HCT116 (cell line): ENCODE data around the gene PFN2.

ENCODE experiments used
- CBX3 ChIP-seq: IDR thresholded peaks from 2 replicates; pipeline ENCODE4 v1.6.1; 2012; ENCODE audit warnings: low read depth
- EGR1 ChIP-seq: IDR thresholded peaks from 2 replicates; pipeline ENCODE4 v1.6.1; 2012; ENCODE audit warnings: low read depth
- EZH2 ChIP-seq: fragments of 200-600 bp; sonication (generic); IDR thresholded peaks from 2 replicates; pipeline ENCODE4 v1.6.1; 2017; ENCODE audit warnings: antibody characterized with exemption, mixed run types
- EZH2phosphoT487 ChIP-seq: fragments of 200-600 bp; IDR thresholded peaks from 2 replicates; pipeline ENCODE4 v1.6.1; 2018; ENCODE audit warnings: antibody characterized with exemption, borderline replicate concordance
- POLR2A ChIP-seq: IDR thresholded peaks from 2 replicates; pipeline ENCODE4 v1.7.0; 2011; ENCODE audit warnings: borderline replicate concordance; ENCODE audit not compliant: insufficient read depth, insufficient read length; ENCODE audit errors: extremely low read depth
- SIN3A ChIP-seq: IDR thresholded peaks from 2 replicates; pipeline ENCODE4 v1.6.1; 2012; ENCODE audit warnings: low read depth
- TCF7L2 ChIP-seq: IDR thresholded peaks from 2 replicates; pipeline ENCODE4 v1.7.0; 2011; ENCODE audit warnings: borderline replicate concordance, inconsistent platforms; ENCODE audit not compliant: insufficient read depth, insufficient read length; ENCODE audit errors: extremely low read depth
- YY1 ChIP-seq: IDR thresholded peaks from 2 replicates; pipeline ENCODE4 v1.6.1; 2011; ENCODE audit warnings: low read length, low read depth, moderate library complexity, mild to moderate bottlenecking; ENCODE audit not compliant: insufficient replicate concordance; ENCODE audit errors: extremely low read depth
- ZFX ChIP-seq: fragments of 450-650 bp; IDR thresholded peaks from 2 replicates; pipeline ENCODE4 v1.6.1; 2017
- ZNF274 ChIP-seq: fragments of 200-500 bp; sonication (Bioruptor generic); IDR thresholded peaks from 2 replicates; pipeline ENCODE4 v1.6.1; 2014; ENCODE audit warnings: mild to moderate bottlenecking, low read depth, low read length, inconsistent platforms
- TF ChIP-seq, protein P1 (sequence below), 3 experiments: fragments of 200-600 bp in 1 of 3; sonication (generic) in 1 of 3; IDR thresholded peaks in 2 of 3; conservative IDR thresholded peaks in 1 of 3; 2 replicates each; pipeline ENCODE4 v1.5.1; 2012 to 2017; ENCODE audit warnings: low read depth in 2 of 3, low read length in 2 of 3, antibody characterized with exemption in 1 of 3, borderline replicate concordance in 1 of 3, control low read depth in 1 of 3, mild to moderate bottlenecking in 1 of 3, mixed read lengths in 1 of 3, mixed run types in 1 of 3, moderate library complexity in 1 of 3; ENCODE audit not compliant: insufficient read depth in 1 of 3
- TF ChIP-seq, protein P2 (sequence below): IDR thresholded peaks from 2 replicates; pipeline ENCODE4 v1.6.1; 2011; ENCODE audit warnings: mild to moderate bottlenecking, low read length, moderate library complexity; ENCODE audit not compliant: insufficient replicate concordance; ENCODE audit errors: extremely low read depth
- TF ChIP-seq, protein P3 (sequence below): IDR thresholded peaks from 2 replicates; pipeline ENCODE4 v1.6.1; 2012; ENCODE audit warnings: low read depth
- TF ChIP-seq, protein P4 (sequence below): IDR thresholded peaks from 2 replicates; pipeline ENCODE4 v1.6.1; 2012

DNA sequence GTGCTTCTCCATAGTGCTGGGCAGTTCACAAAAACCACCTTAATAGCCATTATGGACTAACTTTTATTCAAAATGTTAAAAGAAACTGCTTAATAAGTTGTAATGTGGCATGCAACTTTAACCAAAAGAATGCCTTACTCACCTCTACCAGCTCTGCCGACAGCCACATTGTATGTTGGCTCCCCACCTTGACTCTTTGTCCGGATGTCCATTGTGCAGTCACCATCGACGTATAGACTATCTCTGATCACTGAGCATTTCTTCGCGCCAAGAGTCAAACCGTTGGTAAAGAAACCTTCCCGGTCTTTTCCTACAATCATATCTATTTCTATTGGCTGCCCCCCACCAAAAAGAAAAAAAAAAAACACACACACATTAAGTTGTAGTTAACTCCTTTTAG lies 2.5 kb downstream of the PFN2 start:
- TF ChIP-seq CBX3 = no peak
- no peak for TF ChIP-seq POLR2A
- TF ChIP-seq EZH2phosphoT487 = no peak
- TF ChIP-seq, protein P1, sequence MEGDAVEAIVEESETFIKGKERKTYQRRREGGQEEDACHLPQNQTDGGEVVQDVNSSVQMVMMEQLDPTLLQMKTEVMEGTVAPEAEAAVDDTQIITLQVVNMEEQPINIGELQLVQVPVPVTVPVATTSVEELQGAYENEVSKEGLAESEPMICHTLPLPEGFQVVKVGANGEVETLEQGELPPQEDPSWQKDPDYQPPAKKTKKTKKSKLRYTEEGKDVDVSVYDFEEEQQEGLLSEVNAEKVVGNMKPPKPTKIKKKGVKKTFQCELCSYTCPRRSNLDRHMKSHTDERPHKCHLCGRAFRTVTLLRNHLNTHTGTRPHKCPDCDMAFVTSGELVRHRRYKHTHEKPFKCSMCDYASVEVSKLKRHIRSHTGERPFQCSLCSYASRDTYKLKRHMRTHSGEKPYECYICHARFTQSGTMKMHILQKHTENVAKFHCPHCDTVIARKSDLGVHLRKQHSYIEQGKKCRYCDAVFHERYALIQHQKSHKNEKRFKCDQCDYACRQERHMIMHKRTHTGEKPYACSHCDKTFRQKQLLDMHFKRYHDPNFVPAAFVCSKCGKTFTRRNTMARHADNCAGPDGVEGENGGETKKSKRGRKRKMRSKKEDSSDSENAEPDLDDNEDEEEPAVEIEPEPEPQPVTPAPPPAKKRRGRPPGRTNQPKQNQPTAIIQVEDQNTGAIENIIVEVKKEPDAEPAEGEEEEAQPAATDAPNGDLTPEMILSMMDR (IDR thresholded peaks at IDR 0.05 in 2 of 3, conservative IDR thresholded peaks at IDR 0.05 in 1 of 3; ENCODE audit: borderline replicate concordance in 1 of 3, insufficient read depth in 1 of 3, low read depth in 2 of 3, low read length in 2 of 3) = no peak
- no peak for TF ChIP-seq EGR1
- no peak for TF ChIP-seq ZNF274
- no peak for TF ChIP-seq EZH2
- TF ChIP-seq, protein P2, sequence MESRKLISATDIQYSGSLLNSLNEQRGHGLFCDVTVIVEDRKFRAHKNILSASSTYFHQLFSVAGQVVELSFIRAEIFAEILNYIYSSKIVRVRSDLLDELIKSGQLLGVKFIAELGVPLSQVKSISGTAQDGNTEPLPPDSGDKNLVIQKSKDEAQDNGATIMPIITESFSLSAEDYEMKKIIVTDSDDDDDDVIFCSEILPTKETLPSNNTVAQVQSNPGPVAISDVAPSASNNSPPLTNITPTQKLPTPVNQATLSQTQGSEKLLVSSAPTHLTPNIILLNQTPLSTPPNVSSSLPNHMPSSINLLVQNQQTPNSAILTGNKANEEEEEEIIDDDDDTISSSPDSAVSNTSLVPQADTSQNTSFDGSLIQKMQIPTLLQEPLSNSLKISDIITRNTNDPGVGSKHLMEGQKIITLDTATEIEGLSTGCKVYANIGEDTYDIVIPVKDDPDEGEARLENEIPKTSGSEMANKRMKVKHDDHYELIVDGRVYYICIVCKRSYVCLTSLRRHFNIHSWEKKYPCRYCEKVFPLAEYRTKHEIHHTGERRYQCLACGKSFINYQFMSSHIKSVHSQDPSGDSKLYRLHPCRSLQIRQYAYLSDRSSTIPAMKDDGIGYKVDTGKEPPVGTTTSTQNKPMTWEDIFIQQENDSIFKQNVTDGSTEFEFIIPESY = no peak
- TF ChIP-seq, protein P3, sequence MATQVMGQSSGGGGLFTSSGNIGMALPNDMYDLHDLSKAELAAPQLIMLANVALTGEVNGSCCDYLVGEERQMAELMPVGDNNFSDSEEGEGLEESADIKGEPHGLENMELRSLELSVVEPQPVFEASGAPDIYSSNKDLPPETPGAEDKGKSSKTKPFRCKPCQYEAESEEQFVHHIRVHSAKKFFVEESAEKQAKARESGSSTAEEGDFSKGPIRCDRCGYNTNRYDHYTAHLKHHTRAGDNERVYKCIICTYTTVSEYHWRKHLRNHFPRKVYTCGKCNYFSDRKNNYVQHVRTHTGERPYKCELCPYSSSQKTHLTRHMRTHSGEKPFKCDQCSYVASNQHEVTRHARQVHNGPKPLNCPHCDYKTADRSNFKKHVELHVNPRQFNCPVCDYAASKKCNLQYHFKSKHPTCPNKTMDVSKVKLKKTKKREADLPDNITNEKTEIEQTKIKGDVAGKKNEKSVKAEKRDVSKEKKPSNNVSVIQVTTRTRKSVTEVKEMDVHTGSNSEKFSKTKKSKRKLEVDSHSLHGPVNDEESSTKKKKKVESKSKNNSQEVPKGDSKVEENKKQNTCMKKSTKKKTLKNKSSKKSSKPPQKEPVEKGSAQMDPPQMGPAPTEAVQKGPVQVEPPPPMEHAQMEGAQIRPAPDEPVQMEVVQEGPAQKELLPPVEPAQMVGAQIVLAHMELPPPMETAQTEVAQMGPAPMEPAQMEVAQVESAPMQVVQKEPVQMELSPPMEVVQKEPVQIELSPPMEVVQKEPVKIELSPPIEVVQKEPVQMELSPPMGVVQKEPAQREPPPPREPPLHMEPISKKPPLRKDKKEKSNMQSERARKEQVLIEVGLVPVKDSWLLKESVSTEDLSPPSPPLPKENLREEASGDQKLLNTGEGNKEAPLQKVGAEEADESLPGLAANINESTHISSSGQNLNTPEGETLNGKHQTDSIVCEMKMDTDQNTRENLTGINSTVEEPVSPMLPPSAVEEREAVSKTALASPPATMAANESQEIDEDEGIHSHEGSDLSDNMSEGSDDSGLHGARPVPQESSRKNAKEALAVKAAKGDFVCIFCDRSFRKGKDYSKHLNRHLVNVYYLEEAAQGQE = no peak
- no peak for TF ChIP-seq TCF7L2
- TF ChIP-seq ZFX = no peak
- TF ChIP-seq YY1 = no peak
- TF ChIP-seq, protein P4, sequence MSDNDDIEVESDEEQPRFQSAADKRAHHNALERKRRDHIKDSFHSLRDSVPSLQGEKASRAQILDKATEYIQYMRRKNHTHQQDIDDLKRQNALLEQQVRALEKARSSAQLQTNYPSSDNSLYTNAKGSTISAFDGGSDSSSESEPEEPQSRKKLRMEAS = no peak
- no peak for TF ChIP-seq SIN3A
